Mucosa of descending colon (tissue), 3 donors: ENCODE data around the gene TMEM204. TPM values are rescaled to one million over a fixed set of nuclear protein-coding genes. Genes with fewer than 3 reads are reported as not detected.
A peak's percentile ranks its signal among the peaks of the same experiment; 100 is the strongest.

Source experiments
- ATAC-seq: fragments of 200-7000 bp; cut with Tn5 transposase; one replicate; pipeline ENCODE4 v1.9.1; 2020; ENCODE audit warnings: mild to moderate bottlenecking, moderate library complexity
- DNase-seq, 3 donors: peaks; one replicate each; pipeline ENCODE4 v3.0.0-alpha.2; 2020
- H3K36me3 ChIP-seq: fragments of 200-600 bp; one replicate; pipeline ENCODE4 v1.8.0; 2021; ENCODE audit warnings: low read depth, mild to moderate bottlenecking
- H3K4me1 ChIP-seq: fragments of 200-600 bp; one replicate; pipeline ENCODE4 v1.8.0; 2021; ENCODE audit warnings: low read depth, mild to moderate bottlenecking
- H3K4me3 ChIP-seq: fragments of 200-600 bp; one replicate; pipeline ENCODE4 v1.8.0; 2021; ENCODE audit warnings: mild to moderate bottlenecking
- H3K9me3 ChIP-seq: fragments of 200-600 bp; one replicate; pipeline ENCODE4 v1.8.0; 2021; ENCODE audit warnings: mild to moderate bottlenecking
- CTCF ChIP-seq: fragments of 200-600 bp; IDR thresholded peaks from one replicate; pipeline ENCODE4 v1.8.0; 2022; ENCODE audit warnings: antibody characterized with exemption, mild to moderate bottlenecking
- intact Hi-C, 2 donors: fragments of 100-400 bp; cut with DNase I in 1 of 2; cut with micrococcal nuclease in 1 of 2; formaldehyde crosslinking; loops; one replicate each; pipeline versions ENCODE4 v1.11.0 to v1.11.1; 2022; cut with DNase I, micrococcal nuclease
- total RNA-seq, 3 donors: library from RNA; stranded (reverse); fragmentation: NEBNext Ultra II Directional in 2 of 3; extraction: Animal tissue kit (Norgen Biotek cat#: 25700) in 2 of 3; gene quantifications; one replicate each; pipeline versions ENCODE4 v1.2.1 to v1.2.4, GENCODE V29; 2021 to 2023
- donor health status: DM: no; HTN: no; CAD: no; lungs with moderate emphysema.
- donor health status: DM: no; HTN: no; CAD: no.
- donor health status: DM: no; HTN: yes; CAD: no.

TMEM204 gene
- total RNA-seq, 3 donors from 2014 or later, result 3.4 to 10.3 (median 5.0) TPM

GRCh38 chr16:1556254-1556653 is 22.8 kb downstream of the TMEM204 start:
- no peak overlapping the region for H3K4me3 ChIP-seq
- no peaks in the 10 kb centered on the region for H3K4me1 ChIP-seq
- no peaks in the 10 kb centered on the region for H3K36me3 ChIP-seq
- TF ChIP-seq CTCF, result no peak
- H3K9me3 ChIP-seq, result no peaks in the 10 kb centered on the region
- intact Hi-C loops, result no loop called here
- DNase-seq (no peak), ATAC-seq (no peak)

- no peak for TF ChIP-seq CTCF
- Histone ChIP-seq H3K36me3 (no peaks in the 10 kb centered on the region), H3K9me3 (no peaks in the 10 kb centered on the region), H3K4me1 (no peaks in the 10 kb centered on the region), H3K4me3 (no peak overlapping the region)
- intact Hi-C loops, result no loop called here
- no peak for DNase-seq
- no peak for ATAC-seq
These were observed 23.6 kb downstream of the TMEM204 start for GRCh38 chr16:1557074-1557473.

GRCh38 chr16:1557576-1557975 is 24.1 kb downstream of the TMEM204 start:
- no peaks in the 10 kb centered on the region for H3K9me3 ChIP-seq
- ATAC-seq (no peak), DNase-seq (no peak)
- H3K4me3 ChIP-seq, result no peak overlapping the region
- no peaks in the 10 kb centered on the region for H3K4me1 ChIP-seq
- TF ChIP-seq CTCF, result no peak
- H3K36me3 ChIP-seq, result no peaks in the 10 kb centered on the region
- intact Hi-C loops, result no loop called here

- Histone ChIP-seq H3K36me3 (no peaks in the 10 kb centered on the region), H3K9me3 (no peaks in the 10 kb centered on the region), H3K4me3 (no peak overlapping the region), H3K4me1 (no peaks in the 10 kb centered on the region)
- DNase-seq (no peak), ATAC-seq (peak; percentile 63)
- intact Hi-C loops, result no loop called here
- no peak for TF ChIP-seq CTCF
These were observed 26.0 kb downstream of the TMEM204 start for GRCh38 chr16:1559446-1559975.

GRCh38 chr16:1560153-1560552 is 26.7 kb downstream of the TMEM204 start:
- no peak overlapping the region for H3K4me3 ChIP-seq
- ATAC-seq (no peak), DNase-seq (no peak)
- no peaks in the 10 kb centered on the region for H3K36me3 ChIP-seq
- no peak for TF ChIP-seq CTCF
- intact Hi-C loops, result no loop called here
- H3K9me3 ChIP-seq, result no peaks in the 10 kb centered on the region
- H3K4me1 ChIP-seq, result no peaks in the 10 kb centered on the region

GRCh38 chr16:1560866-1561265 is 27.4 kb downstream of the TMEM204 start:
- TF ChIP-seq CTCF, result no peak
- intact Hi-C loops, result no loop called here
- Histone ChIP-seq H3K9me3 (no peaks in the 10 kb centered on the region), H3K4me3 (no peak overlapping the region), H3K4me1 (no peaks in the 10 kb centered on the region), H3K36me3 (no peaks in the 10 kb centered on the region)
- ATAC-seq, result no peak
- no peak for DNase-seq
